Measurements from ENCODE around the gene SFSWAP.

- TF ChIP-seq EZH2 (IDR thresholded peaks at IDR 0.05; ENCODE audit: insufficient read depth, poor library complexity, severe bottlenecking) = no peak
- TF ChIP-seq EZH2phosphoT487 (IDR thresholded peaks at IDR 0.05; ENCODE audit: insufficient read depth, low read depth) = no peak
Observed at GRCh38 chr12:131709226-131709625, 1.7 kb upstream of the SFSWAP start.

All from GM23248 (cell line).